HG03135 (cell line): ENCODE results near the gene HKDC1.
"Not testable (repeated sequence)": the region's sequence is repeated elsewhere in the genome, so short reads cannot be mapped to it uniquely, and the experiment has no call there.

ENCODE experiments used
- ATAC-seq: cut with Tn5 transposase; IDR thresholded peaks from one replicate; pipeline ENCODE4 v1.9.1; 2021; ENCODE audit warnings: mild to moderate bottlenecking, moderate library complexity; ENCODE audit not compliant: unreplicated experiment

HKDC1 gene

GRCh38 chr10:69242040-69242851, 22.1 kb downstream of the HKDC1 start:
- no peak for ATAC-seq

DNA sequence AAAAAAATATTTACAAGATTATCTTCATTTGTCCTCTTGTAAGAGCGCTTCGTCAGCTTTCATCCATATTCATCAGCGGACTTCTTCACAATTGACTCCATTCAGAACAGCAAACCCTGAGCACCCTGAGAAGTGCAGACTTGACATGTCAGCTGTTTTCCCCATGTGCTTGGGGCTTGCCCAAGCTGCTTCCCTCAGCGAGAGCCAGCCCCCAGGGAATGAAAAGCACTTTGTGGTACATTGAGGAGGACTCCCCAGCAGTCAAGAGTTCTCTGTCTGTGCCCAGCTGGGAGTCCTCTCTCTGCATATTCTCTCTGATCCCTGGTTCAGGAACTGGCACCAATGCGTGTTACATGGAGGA, 22.7 kb downstream of the HKDC1 start:
- no peak for ATAC-seq

- no peak for ATAC-seq
These were observed 23.7 kb downstream of the HKDC1 start for GRCh38 chr10:69243817-69244216.

DNA sequence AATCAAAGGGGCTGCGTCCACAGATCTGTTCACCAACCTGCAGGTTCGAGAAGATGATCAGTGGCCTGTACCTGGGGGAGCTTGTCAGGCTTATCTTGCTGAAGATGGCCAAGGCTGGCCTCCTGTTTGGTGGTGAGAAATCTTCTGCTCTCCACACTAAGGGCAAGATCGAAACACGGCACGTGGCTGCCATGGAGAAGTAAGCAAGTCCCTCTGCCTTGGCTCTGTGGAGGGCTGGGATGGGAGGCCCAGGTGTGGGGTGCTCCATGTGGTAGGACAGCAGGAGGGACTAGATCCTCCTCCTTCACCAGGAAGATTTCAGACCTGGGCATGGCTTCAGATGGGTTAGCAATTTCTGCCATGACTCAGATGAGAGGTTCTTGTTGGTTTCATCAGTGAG, 25.9 kb downstream of the HKDC1 start:
- ATAC-seq = no peak

GRCh38 chr10:69246581-69247312, 26.6 kb downstream of the HKDC1 start:
- no peak for ATAC-seq

GRCh38 chr10:69247313-69247710, 27.2 kb downstream of the HKDC1 start:
- ATAC-seq = no peak

DNA sequence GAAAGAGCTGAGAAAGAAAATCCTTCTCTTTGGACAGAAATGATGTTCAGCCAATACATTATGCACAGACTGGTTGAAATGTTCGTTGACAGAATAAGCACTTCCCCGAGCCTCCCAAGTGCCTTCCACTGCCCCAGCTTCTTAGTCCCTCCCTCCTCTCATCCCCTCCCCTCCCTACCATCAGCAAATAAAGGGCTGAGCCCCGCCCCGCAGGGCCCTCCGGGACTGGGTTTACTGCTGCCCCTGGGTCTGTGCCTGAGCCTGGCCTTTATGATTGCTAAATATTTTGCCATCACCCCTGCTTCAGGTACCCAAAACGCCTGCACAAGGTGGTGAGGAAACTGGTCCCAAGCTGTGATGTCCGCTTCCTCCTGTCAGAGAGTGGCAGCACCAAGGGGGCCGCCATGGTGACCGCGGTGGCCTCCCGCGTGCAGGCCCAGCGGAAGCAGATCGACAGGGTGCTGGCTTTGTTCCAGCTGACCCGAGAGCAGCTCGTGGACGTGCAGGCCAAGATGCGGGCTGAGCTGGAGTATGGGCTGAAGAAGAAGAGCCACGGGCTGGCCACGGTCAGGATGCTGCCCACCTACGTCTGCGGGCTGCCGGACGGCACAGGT, 28.1 kb downstream of the HKDC1 start:
- ATAC-seq = no peak

DNA sequence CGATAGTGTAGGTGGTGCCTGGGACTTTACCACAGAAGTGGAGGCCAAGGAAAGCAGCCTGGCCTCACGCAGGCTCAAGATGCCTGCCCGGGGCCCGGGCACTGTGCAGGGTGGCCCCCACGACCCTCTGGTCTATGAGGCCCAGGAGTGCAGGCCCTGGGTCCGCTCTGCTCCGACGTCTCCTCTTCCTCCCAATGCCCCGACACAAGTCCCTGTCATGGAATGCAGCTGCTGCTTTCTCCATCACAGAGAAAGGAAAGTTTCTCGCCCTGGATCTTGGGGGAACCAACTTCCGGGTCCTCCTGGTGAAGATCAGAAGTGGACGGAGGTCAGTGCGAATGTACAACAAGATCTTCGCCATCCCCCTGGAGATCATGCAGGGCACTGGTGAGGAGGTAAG, 29.9 kb downstream of the HKDC1 start:
- ATAC-seq = no peak

GRCh38 chr10:69251417-69251816, 31.3 kb downstream of the HKDC1 start:
- ATAC-seq = not testable (repeated sequence)

DNA sequence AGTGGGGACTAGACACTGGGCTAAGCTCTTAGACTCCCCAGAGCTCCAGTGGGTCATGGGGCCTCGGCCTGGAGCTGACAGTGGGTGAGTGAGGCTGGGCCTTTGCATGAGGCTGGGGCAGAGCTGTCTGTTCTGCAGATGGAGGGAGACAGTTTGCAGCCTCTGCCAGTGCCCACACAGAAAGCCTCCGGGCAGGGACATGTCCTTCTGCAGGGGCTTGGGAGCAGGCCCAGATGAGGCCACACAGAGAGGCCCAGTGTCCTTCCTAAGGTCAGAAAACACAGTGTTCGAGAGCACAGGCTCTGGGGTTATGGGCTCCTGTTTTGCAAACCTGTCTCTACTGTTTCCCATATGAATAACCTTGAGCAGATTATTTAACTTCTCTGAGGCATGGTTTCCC, 33.0 kb downstream of the HKDC1 start:
- ATAC-seq = no peak

DNA sequence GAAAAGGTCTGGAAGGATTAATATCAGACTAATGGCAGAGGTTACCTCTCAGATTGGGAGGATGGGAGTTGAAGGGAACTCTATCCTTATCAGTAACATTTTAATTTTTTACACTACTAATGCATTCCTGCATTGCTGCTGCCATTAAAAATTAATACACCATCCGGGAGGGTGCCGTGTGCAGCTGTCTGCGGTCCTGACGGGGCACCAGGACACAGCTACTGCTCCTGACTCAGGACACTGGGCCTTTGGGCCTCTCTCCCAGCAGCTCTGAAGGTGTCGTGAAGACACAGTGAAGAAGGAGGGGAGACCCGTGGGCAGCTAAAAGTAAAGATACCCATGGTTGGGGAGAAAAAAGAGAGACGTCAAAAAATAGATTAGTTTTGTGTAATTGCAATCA, 34.7 kb downstream of the HKDC1 start:
- no peak for ATAC-seq

DNA sequence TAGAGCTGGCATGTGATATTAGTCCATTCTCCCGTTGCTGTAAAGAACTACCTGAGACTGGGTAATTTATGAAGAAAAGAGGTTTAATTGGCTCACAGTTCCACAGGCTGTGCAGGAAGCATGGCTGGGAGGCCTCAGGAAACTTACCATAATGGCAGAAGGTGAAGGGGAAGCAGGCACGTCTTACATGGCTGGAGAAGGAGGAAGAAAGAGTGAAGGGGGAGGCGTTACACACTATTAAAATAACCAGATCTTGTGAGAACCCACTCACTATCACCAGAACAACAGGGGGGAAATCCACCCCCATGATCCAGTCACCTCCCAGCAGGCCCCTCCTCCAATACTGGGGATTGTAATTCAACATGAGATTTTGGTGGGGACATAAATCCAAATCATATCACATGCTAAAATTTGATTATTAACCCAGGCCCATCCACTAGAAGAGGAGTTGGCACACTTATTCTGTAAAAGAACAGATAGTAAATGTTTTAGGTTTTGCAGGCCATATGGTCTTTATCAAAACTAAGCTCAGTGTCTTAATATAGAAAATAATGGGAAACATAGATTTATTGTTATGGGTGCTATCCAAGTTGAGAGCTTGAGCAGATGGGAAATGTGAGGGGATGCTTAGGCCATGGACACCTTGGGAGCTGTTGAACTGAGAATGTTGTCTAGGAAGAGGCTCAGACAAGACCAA, 39.6 kb downstream of the HKDC1 start:
- ATAC-seq = no peak

DNA sequence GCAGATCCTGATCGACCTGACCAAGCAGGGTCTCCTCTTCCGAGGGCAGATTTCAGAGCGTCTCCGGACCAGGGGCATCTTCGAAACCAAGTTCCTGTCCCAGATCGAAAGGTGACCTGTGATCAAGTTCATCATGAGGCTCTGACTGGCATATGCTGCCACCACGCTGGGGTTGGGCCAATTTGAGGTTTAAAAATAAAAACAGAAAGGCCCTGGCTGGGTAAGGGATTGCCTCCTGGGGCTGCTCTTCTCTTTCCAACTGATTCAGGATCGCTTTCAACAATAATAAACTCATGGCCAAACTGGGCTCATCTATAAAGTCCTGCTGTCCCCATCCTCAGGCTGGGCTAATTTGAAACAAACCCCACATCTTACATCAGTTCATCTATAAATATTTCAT, 41.1 kb downstream of the HKDC1 start:
- no peak for ATAC-seq

DNA sequence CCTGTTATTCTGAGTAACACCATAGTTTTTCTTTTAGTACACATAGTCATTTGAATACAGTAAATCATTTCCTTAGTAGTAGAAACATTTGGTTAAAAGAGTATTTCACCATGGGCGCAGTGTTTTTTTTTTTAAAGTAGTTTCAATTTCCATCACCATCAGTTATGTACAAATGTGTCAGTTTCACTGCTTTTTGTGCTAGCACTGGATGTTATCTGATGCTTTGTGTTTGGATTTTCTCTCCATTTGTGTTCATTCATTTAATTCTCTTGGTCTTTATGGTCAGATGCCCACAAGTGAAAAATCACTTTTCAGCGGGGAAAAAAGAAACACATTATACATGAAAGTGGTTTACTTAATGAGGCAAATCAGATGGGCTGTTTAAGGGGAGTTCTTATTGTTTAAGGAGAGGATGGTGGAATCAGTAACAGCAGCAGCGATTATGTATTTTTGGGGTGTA, 42.2 kb downstream of the HKDC1 start:
- ATAC-seq = no peak

- ATAC-seq = no peak
These were observed 45.4 kb downstream of the HKDC1 start for GRCh38 chr10:69265521-69265920.

- ATAC-seq = no peak
These were observed 48.8 kb downstream of the HKDC1 start for GRCh38 chr10:69268761-69269416.

- no peak for ATAC-seq
These were observed 49.6 kb downstream of the HKDC1 start for GRCh38 chr10:69269761-69270160.

DNA sequence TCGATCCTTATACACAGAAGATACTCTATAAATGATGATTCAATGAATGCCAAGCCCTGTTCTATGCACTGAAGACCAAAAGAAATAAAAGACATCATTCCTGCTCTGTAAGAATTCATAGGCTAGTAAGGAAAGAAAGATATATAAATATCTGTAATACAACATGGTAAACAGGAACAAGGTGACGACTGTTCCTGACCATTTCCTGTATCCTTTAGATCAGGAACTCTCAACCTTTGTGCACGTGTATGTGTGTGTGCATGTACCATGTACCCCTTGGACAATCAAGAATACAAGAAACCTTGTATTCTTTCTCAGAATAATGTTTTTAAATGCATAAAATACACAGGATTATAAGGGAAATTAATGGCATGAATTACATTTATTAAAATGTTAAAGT, 50.9 kb downstream of the HKDC1 start:
- no peak for ATAC-seq

GRCh38 chr10:69272624-69273023, 52.5 kb downstream of the HKDC1 start:
- no peak for ATAC-seq

DNA sequence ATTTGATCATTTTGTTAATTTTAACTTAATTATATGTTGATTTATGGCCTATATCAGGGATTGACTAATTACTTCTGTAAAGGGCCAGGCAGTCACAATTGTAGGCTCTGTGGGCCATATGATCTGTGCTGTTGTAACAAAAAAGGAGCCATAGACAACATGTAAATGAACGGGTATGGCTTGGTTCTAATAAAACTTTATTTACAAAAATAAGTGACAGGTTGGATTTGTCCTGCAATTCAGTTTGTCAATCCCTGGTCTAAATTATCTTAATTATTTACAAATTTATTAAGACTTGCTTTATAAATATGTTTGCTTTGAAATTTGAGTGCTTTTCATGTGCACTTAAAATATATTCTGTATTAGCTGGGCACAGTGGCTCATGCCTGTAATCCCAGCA, 55.3 kb downstream of the HKDC1 start:
- no peak for ATAC-seq

DNA sequence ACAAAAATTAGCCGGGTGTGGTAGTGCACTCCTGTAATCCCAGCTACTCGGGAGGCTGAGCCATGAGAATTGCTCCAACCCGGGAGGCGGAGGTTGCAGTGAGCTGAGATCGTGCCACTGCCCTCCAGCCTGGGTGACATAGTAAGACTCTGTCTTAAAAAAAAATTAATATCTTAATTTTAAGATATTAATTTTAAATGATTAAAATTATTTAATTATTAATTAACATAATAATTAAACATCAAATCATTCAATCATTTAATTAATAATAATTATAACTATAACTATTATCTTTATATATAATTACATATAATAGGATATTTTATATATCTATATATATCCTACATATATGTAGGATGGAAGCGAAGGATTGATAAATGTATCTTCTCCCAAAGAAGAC, 56.4 kb downstream of the HKDC1 start:
- ATAC-seq = no peak
